GOT3 (cell line): ENCODE data around the gene DUSP6.

Experiments used
- DNase-seq: peaks from one replicate; lab custom pipeline; 2025; ENCODE audit warnings: mixed read lengths; lab: John Stamatoyannopoulos, UW

DUSP6 gene

GRCh38 chr12:89352492-89353187 lies at the start of gene DUSP6:
DUSP6 (minus strand) TSS chr12:89352501; CDS start chr12:89352039, 462 bp downstream.
- DNase-seq = peak; percentile 82

- no peak for DNase-seq
Observed at GRCh38 chr12:89401433-89402058, 49.2 kb upstream of the DUSP6 start.

GRCh38 chr12:89400415-89400814 lies 48.1 kb upstream of the DUSP6 start:
- DNase-seq = no peak

GRCh38 chr12:89395712-89396111 lies 43.4 kb upstream of the DUSP6 start:
- no peak for DNase-seq

- DNase-seq = no peak
Observed at GRCh38 chr12:89393551-89394121, 41.3 kb upstream of the DUSP6 start.

- no peak for DNase-seq
Observed at GRCh38 chr12:89392391-89392790, 40.1 kb upstream of the DUSP6 start.

- no peak for DNase-seq
Observed at GRCh38 chr12:89391726-89392336, 39.5 kb upstream of the DUSP6 start.

GRCh38 chr12:89390802-89391673 lies 38.7 kb upstream of the DUSP6 start:
- DNase-seq = no peak

GRCh38 chr12:89389755-89390661 lies 37.7 kb upstream of the DUSP6 start:
- DNase-seq = no peak

GRCh38 chr12:89386138-89386537 lies 33.8 kb upstream of the DUSP6 start:
- no peak for DNase-seq

GRCh38 chr12:89384807-89385206 lies 32.5 kb upstream of the DUSP6 start:
- no peak for DNase-seq

GRCh38 chr12:89384050-89384758 lies 31.9 kb upstream of the DUSP6 start:
- DNase-seq = no peak

GRCh38 chr12:89383235-89384049 lies 31.1 kb upstream of the DUSP6 start:
- no peak for DNase-seq

GRCh38 chr12:89382328-89382727 lies 30.0 kb upstream of the DUSP6 start:
- DNase-seq = no peak

- DNase-seq = no peak
Observed at GRCh38 chr12:89379839-89380467, 27.7 kb upstream of the DUSP6 start.

- DNase-seq = no peak
Observed at GRCh38 chr12:89379148-89379838, 27.0 kb upstream of the DUSP6 start.

GRCh38 chr12:89376844-89377243 lies 24.5 kb upstream of the DUSP6 start:
- DNase-seq = no peak

GRCh38 chr12:89376202-89376529 lies 23.9 kb upstream of the DUSP6 start:
- DNase-seq = no peak
